ENCODE results near the gene CAPN8. TPM values are rescaled to one million over a fixed set of nuclear protein-coding genes. Genes with fewer than 3 reads are reported as not detected.

CAPN8 gene
- polyA plus RNA-seq, 5 donors = 0.48 to 2.2 (median 0.98) TPM

Other genes starting within 250 kb of the CAPN8 start
- 100 to 1,000 TPM; 135 to 169 (median 146) TPM for gene CAPN2, start 46.8 kb upstream of the CAPN8 start, polyA plus RNA-seq (ENCODE audit: insufficient read depth in 1 of 5, insufficient read length in 5 of 5, low replicate concordance in 1 of 5)
- 10 to 100 TPM; 38.3 to 66.3 (median 50.3) TPM for gene TP53BP2, start 180.2 kb upstream of the CAPN8 start, polyA plus RNA-seq (ENCODE audit: insufficient read depth in 1 of 5, insufficient read length in 5 of 5, low replicate concordance in 1 of 5)